ENCODE measurements around the gene TRMT5. TPM values are rescaled to one million over a fixed set of nuclear protein-coding genes. Genes with fewer than 3 reads are reported as not detected.

TRMT5 gene
- total and polyA plus RNA-seq, 9 of the 15 experiments (the other 6 are each of a cell fraction or from before 2014, with no cell fraction given) = 8.4 to 20.0 (median 15.1) TPM

DNA sequence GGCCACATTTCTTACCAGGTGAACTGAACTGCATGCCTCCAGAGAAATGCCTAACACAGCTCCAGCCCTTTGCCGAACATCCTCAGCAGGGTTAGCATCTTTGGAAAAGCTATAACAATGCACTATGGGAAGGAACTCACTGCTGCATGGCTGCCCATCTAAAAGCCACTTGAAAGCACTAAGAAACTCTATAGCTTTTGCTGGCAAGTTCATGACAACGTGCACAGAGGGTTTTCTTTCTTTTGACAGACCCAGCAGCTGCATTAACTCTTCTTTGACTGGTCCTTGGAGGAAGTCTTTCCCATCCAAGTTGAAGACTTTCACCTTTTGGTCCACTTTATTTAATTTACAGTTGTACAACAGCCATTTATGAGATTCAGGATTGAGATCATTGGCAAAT lies 5.3 kb downstream of the TRMT5 start:
- peaks cover 50% of the 10 kb centered on the region for H3K36me3 ChIP-seq (ENCODE audit: control insufficient read depth, insufficient read depth, low read length)
- in situ Hi-C loops (cut with MboI) = no loop called here
- POLR2A ChIA-PET = no interaction called here

More for the DNA sequence above, 5.3 kb downstream of the TRMT5 start:
- H3K9me1 ChIP-seq (ENCODE audit: control insufficient read depth, insufficient read depth, low read length) = no peaks in the 10 kb centered on the region
- TF ChIP-seq, protein P1, sequence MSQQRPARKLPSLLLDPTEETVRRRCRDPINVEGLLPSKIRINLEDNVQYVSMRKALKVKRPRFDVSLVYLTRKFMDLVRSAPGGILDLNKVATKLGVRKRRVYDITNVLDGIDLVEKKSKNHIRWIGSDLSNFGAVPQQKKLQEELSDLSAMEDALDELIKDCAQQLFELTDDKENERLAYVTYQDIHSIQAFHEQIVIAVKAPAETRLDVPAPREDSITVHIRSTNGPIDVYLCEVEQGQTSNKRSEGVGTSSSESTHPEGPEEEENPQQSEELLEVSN (IDR thresholded peaks at IDR 0.05; ENCODE audit: borderline replicate concordance in 1 of 2, extremely low read depth in 1 of 2, insufficient read depth in 1 of 2, insufficient read length in 1 of 2, low read depth in 1 of 2, low read length in 1 of 2, poor library complexity in 1 of 2, severe bottlenecking in 1 of 2) = no peak
- no peak for TF ChIP-seq HMGN3 (IDR thresholded peaks at IDR 0.05; ENCODE audit: borderline replicate concordance, extremely low read depth, insufficient read length, low read depth, low read length)
- no peak for TF ChIP-seq SMARCE1 (IDR thresholded peaks at IDR 0.05)
- TF ChIP-seq, protein P2, sequence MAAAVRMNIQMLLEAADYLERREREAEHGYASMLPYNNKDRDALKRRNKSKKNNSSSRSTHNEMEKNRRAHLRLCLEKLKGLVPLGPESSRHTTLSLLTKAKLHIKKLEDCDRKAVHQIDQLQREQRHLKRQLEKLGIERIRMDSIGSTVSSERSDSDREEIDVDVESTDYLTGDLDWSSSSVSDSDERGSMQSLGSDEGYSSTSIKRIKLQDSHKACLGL (CRISPR knock-in tag; IDR thresholded peaks at IDR 0.05; ENCODE audit: borderline replicate concordance, poor library complexity, severe bottlenecking) = no peak
- TF ChIP-seq TAF9B (IDR thresholded peaks at IDR 0.05; ENCODE audit: partially characterized antibody) = no peak
- TF ChIP-seq, protein P3, sequence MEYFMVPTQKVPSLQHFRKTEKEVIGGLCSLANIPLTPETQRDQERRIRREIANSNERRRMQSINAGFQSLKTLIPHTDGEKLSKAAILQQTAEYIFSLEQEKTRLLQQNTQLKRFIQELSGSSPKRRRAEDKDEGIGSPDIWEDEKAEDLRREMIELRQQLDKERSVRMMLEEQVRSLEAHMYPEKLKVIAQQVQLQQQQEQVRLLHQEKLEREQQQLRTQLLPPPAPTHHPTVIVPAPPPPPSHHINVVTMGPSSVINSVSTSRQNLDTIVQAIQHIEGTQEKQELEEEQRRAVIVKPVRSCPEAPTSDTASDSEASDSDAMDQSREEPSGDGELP (CRISPR knock-in tag; IDR thresholded peaks at IDR 0.05; ENCODE audit: borderline replicate concordance) = no peak
- no peak for TF ChIP-seq ZNF133 (CRISPR knock-in tag; IDR thresholded peaks at IDR 0.05)
- TF ChIP-seq, protein P4, sequence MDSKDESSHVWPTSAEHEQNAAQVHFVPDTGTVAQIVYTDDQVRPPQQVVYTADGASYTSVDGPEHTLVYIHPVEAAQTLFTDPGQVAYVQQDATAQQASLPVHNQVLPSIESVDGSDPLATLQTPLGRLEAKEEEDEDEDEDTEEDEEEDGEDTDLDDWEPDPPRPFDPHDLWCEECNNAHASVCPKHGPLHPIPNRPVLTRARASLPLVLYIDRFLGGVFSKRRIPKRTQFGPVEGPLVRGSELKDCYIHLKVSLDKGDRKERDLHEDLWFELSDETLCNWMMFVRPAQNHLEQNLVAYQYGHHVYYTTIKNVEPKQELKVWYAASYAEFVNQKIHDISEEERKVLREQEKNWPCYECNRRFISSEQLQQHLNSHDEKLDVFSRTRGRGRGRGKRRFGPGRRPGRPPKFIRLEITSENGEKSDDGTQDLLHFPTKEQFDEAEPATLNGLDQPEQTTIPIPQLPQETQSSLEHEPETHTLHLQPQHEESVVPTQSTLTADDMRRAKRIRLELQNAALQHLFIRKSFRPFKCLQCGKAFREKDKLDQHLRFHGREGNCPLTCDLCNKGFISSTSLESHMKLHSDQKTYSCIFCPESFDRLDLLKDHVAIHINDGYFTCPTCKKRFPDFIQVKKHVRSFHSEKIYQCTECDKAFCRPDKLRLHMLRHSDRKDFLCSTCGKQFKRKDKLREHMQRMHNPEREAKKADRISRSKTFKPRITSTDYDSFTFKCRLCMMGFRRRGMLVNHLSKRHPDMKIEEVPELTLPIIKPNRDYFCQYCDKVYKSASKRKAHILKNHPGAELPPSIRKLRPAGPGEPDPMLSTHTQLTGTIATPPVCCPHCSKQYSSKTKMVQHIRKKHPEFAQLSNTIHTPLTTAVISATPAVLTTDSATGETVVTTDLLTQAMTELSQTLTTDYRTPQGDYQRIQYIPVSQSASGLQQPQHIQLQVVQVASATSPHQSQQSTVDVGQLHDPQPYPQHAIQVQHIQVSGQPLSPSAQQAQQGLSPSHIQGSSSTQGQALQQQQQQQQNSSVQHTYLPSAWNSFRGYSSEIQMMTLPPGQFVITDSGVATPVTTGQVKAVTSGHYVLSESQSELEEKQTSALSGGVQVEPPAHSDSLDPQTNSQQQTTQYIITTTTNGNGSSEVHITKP (IDR thresholded peaks at IDR 0.05; ENCODE audit: partially characterized antibody) = no peak
- TF ChIP-seq RBM15 (IDR thresholded peaks at IDR 0.05; ENCODE audit: insufficient read depth, low read length) = no peak
- TF ChIP-seq, protein P5, sequence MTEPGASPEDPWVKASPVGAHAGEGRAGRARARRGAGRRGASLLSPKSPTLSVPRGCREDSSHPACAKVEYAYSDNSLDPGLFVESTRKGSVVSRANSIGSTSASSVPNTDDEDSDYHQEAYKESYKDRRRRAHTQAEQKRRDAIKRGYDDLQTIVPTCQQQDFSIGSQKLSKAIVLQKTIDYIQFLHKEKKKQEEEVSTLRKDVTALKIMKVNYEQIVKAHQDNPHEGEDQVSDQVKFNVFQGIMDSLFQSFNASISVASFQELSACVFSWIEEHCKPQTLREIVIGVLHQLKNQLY (CRISPR knock-in tag; conservative IDR thresholded peaks at IDR 0.05) = no peak
- DNase-seq (ENCODE audit: extremely low read depth in 1 of 4, low spot score in 3 of 4) (no peak), ATAC-seq (no peak), FAIRE-seq (no peak)
- no peak overlapping the region for H3K4me2 ChIP-seq (ENCODE audit: insufficient read depth, low read length)
- H4K20me1 ChIP-seq (replicated peaks; ENCODE audit: control insufficient read depth, insufficient read depth, low read length) = no peaks in the 10 kb centered on the region
- 56% methylated on average over 2 of the region's 2 CpGs for WGBS (ENCODE audit: insufficient coverage, low coverage, missing lambda C conversion rate)
- CTCF ChIA-PET (ENCODE audit: low intra/inter-chr PET ratio) = no interaction called here
- H3K4me1 ChIP-seq (replicated peaks in 1 of 2; ENCODE audit: control insufficient read depth in 2 of 2, insufficient read depth in 2 of 2, low read length in 2 of 2) = no peaks in the 10 kb centered on the region
- H3K9me3 ChIP-seq (replicated peaks; ENCODE audit: control insufficient read depth, insufficient read depth, low read depth, low read length) = no peaks in the 10 kb centered on the region
- no peak overlapping the region for H3K4me3 ChIP-seq
- no peak overlapping the region for H3K27ac ChIP-seq (ENCODE audit: extremely low read depth, low read depth, low read length)
- no peak overlapping the region for H2AFZ ChIP-seq (ENCODE audit: low read depth, low read length)
- peaks cover 49% of the 10 kb centered on the region for H3K79me2 ChIP-seq (ENCODE audit: control insufficient read depth, insufficient read depth, low read length)
- intact Hi-C loops (cut with micrococcal nuclease) = no loop called here
- BruUV-seq (replicated peaks) = no TSS peak
- H3K27me3 ChIP-seq (ENCODE audit: control insufficient read depth in 2 of 2, insufficient read depth in 2 of 2, low read length in 2 of 2) = no peaks in the 10 kb centered on the region
- no peak overlapping the region for H3K9ac ChIP-seq (ENCODE audit: insufficient read depth in 1 of 2, low read depth in 2 of 2, low read length in 2 of 2)
